Esophagus squamous epithelium (tissue), 4 donors: ENCODE measurements around the gene MEF2C.

Source experiments
- CTCF ChIP-seq, 6 experiments: fragments of 450-650 bp in 4 of 6; fragments of 200-600 bp in 2 of 6; sonication (generic) in 2 of 6; IDR thresholded peaks; one replicate each; pipeline ENCODE4 v1.5.1; 2016 to 2019; ENCODE audit warnings: antibody characterized with exemption in 6 of 6, mild to moderate bottlenecking in 4 of 6, moderate library complexity in 4 of 6
- POLR2A ChIP-seq, 4 donors: fragments of 450-650 bp; IDR thresholded peaks; one replicate each; pipeline ENCODE4 v1.6.1; 2017; ENCODE audit warnings: antibody characterized with exemption in 4 of 4, mild to moderate bottlenecking in 4 of 4, moderate library complexity in 3 of 4

GRCh38 chr5:88708021-88708420 lies 175.0 kb downstream of the MEF2C start:
- TF ChIP-seq POLR2A (IDR thresholded peaks at IDR 0.05), result no peak
- no peak for TF ChIP-seq CTCF (IDR thresholded peaks at IDR 0.05)
